ENCODE results near the gene TACR1. TPM values are rescaled to one million over a fixed set of nuclear protein-coding genes. Genes with fewer than 3 reads are reported as not detected.

The TACR1 gene
- total and polyA plus RNA-seq, 5 experiments from 2014 or later: 0.14 TPM; not detected in 4

DNA sequence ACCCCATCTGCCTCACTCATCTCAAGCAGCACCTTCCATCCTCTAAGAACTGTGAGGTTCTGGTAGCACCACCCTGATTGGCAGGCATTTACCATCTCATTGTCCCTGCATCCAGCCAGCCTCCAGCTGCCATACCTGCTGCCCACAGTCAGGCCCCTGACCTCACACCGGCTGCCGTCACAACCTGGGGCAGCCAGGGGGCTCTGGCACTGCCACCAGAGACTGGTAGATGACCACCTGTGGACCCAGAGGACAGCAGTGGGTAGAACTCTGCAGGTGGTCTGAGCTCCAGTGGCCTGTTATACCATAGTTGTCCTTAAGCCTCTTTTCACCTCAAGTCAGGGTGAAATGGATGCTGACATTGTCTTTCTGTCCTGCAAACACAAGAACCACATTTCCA lies 171.4 kb downstream of the TACR1 start:
- Mint-ChIP-seq H3K27me3 (no peaks in the 10 kb centered on the region), H3K4me3 (no peak overlapping the region), H3K36me3 (peaks cover 0 to 2% (median 0%) of the 10 kb centered on the region in 3 donors), H3K27ac (no peak overlapping the region), H3K9me3 (no peaks in the 10 kb centered on the region), H3K4me1 (peaks cover 0 to 5% (median 2%) of the 10 kb centered on the region in 4 donors)
- POLR2A ChIA-PET: no interaction called here
- ATAC-seq (no peak), DNase-seq (no peak)

DNA sequence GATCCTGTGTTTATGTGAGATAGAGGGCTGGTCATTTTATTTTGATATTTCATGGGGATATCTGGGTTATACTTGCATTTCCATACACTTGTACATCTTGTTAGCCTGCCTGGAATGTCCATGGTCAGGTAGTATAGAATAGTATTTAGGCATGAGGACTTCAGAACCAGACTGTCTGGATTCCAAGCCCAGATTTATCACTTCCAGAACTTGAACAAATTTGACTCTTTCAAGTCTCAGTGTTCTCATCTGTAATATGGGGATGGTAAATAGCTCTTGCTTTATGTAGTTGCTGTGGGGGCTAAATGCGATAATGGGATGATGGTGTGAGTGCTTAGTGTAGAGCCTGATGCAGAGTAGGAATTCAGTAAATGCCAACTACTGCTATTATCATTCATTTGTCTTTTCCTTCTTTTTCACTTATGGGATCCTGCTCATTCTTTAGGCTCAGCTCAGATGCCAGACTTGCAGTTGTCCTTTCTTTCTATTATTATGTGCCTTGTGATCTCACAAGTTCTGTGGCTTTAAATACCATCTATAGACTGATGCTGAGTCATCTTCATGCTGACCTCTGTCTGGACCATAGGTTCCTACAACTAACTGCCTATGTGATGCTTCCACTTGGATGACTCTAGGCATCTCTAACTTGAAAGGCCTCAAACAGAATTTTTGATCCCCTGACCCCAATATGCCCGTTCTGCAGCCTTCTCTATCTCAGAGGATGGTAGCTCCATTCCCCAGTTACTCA lies 173.5 kb downstream of the TACR1 start:
- DNase-seq (no peak), ATAC-seq (no peak)
- Mint-ChIP-seq H3K27me3 (no peaks in the 10 kb centered on the region), H3K4me1 (peaks cover 0 to 3% (median 0%) of the 10 kb centered on the region in 4 donors), H3K36me3 (peaks cover 0 to 2% (median 0%) of the 10 kb centered on the region in 3 donors), H3K4me3 (no peak overlapping the region), H3K9me3 (no peaks in the 10 kb centered on the region), H3K27ac (no peak overlapping the region)
- POLR2A ChIA-PET: no interaction called here

DNA sequence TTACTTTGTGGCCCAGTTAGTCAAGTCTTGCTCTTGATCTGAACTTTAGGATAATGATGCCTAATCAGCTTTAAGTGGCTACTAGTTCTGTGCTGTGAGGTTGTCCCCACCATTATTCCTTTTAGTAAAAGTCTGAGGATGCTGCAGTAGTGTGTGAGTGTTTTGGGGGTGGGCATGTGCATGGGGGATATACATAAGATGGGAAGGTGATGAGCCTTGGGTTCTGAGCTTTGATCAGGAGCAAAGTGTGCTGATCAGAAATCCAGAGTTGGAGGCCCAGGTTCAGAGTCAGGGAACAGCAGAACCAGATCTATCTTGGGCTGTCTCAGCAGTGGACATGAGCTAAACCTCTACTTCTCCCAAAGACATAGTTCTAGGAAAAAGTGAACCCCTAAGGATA lies 174.1 kb downstream of the TACR1 start:
- no peak for ATAC-seq
- no peak overlapping the region for H3K27ac Mint-ChIP-seq
- no peaks in the 10 kb centered on the region for H3K9me3 Mint-ChIP-seq
- peaks cover 0 to 2% (median 0%) of the 10 kb centered on the region in 3 donors for H3K36me3 Mint-ChIP-seq
- POLR2A ChIA-PET: no interaction called here
- H3K27me3 Mint-ChIP-seq: no peaks in the 10 kb centered on the region
- DNase-seq: no peak
- H3K4me3 Mint-ChIP-seq: no peak overlapping the region
- H3K4me1 Mint-ChIP-seq: peaks cover 0 to 3% (median 0%) of the 10 kb centered on the region in 4 donors

DNA sequence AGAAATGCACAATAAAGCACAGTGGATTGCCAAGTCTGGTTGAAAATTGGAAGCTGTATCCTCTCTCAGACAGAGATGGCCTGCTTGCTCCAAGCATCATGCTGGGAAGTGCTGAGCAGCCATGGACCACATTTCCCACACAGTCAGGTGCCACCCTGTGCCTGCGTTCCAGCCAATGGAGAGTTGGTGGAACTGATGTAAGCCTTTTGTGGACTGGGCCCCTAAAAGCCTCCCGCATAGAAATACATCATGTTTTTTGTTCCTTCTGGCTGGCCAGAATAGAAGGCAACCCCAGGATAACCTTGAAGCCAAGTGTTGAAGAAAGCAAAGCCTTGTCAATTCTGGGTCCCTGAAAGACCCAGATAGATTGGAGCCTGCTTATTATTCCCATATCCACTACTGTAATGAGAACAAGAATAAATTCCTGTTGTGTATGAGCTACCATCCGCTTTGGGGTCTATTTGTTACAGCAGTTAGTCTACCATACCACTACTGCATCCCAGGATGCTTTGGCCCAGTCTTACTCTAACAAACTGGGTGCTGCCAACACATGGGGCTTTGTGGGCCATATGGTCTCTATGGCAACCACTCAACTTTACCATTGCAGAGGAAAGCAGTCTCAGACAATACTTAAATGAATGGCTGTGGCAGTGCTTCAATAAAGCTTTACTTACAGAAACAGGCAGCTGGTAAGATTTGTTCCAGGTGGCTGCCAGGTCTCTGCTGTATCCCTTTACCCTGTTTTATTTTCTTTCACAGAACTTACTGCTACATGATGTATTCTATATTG lies 175.5 kb downstream of the TACR1 start:
- H3K36me3 Mint-ChIP-seq: peaks cover 0 to 2% (median 0%) of the 10 kb centered on the region in 3 donors
- POLR2A ChIA-PET: no interaction called here
- H3K27me3 Mint-ChIP-seq: no peaks in the 10 kb centered on the region
- no peaks in the 10 kb centered on the region for H3K9me3 Mint-ChIP-seq
- ATAC-seq (no peak), DNase-seq (no peak)
- no peak overlapping the region for H3K27ac Mint-ChIP-seq
- no peak overlapping the region for H3K4me3 Mint-ChIP-seq
- peaks cover 0 to 3% (median 0%) of the 10 kb centered on the region in 4 donors for H3K4me1 Mint-ChIP-seq

DNA sequence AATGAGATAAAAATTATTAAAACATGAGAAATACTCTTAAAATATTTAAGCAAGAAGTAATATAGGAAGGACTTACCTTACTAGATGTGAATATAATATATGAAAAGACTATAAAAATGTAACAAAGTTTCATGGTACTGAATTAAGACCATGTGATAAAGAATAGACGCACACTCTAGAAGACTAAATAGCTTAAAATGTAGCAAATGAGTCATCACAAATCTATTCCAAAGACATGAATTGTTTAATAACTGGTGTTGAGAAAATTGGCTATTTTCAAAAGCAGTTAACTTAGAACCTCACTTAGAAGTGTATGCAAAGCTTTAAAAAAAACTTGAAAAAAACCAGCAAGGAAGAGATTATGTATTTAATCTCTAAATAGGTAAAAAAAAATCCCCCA lies 176.8 kb downstream of the TACR1 start:
- Mint-ChIP-seq H3K4me1 (peaks cover 0 to 3% (median 0%) of the 10 kb centered on the region in 4 donors), H3K9me3 (peaks cover 0 to 5% (median 0%) of the 10 kb centered on the region in 9 donors), H3K4me3 (no peak overlapping the region), H3K27me3 (no peaks in the 10 kb centered on the region), H3K36me3 (peaks cover 0 to 2% (median 0%) of the 10 kb centered on the region in 3 donors), H3K27ac (no peak overlapping the region)
- POLR2A ChIA-PET: no interaction called here
- DNase-seq (no peak), ATAC-seq (no peak)

DNA sequence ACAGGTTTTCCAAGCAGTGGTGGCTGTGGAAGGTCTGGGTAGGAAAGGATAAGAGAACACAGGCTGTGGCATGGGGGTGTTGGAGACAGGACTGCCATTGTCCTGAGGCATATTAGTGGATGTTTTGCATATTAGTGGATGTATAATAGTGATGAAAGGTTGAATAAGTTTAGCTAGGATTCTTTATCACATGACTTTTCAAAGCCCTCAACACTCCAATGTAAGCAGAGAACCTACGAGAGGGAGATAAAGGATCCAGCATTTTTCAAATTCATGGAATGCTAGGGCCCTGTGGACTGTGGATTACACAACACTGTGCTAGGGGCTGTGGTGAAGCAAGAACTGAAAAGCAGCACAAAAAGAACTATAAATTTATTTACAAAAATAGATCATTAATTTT lies 177.6 kb downstream of the TACR1 start:
- H3K9me3 Mint-ChIP-seq: peaks cover 0 to 5% (median 0%) of the 10 kb centered on the region in 9 donors
- ATAC-seq: no peak

DNA sequence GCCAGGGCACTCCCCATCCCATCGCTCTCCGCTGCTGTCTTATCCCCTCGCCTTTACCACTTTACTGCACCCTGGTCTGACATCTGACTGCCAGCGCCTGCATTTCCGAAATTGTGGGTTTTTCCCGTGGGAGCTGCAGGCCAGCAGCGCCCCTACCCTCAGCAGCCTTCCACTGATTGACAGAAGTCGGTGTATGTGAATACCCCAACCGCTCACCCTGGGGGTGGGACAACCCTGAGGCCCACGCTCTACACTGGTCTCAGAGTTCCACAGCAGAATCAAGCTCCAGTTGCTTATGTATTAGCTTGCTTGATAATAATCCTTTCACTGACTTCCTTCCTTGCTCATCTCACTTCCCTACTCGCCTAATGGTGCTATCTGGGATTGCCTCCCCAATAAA lies 178.8 kb downstream of the TACR1 start:
- no peak overlapping the region for H3K4me3 Mint-ChIP-seq
- H3K4me1 Mint-ChIP-seq: no peaks in the 10 kb centered on the region
- no peaks in the 10 kb centered on the region for H3K36me3 Mint-ChIP-seq
- H3K27ac Mint-ChIP-seq: no peak overlapping the region
- peaks cover 0 to 5% (median 0%) of the 10 kb centered on the region in 9 donors for H3K9me3 Mint-ChIP-seq
- DNase-seq (no peak), ATAC-seq (no peak)
- POLR2A ChIA-PET: no interaction called here
- H3K27me3 Mint-ChIP-seq: no peaks in the 10 kb centered on the region

More for the DNA sequence above, 177.6 kb downstream of the TACR1 start:
- Mint-ChIP-seq H3K36me3 (peaks cover 0 to 2% (median 0%) of the 10 kb centered on the region in 3 donors), H3K27me3 (no peaks in the 10 kb centered on the region), H3K4me3 (no peak overlapping the region), H3K27ac (no peak overlapping the region), H3K4me1 (peaks cover 0 to 3% (median 0%) of the 10 kb centered on the region in 4 donors)
- POLR2A ChIA-PET: no interaction called here
- no peak for DNase-seq

DNA sequence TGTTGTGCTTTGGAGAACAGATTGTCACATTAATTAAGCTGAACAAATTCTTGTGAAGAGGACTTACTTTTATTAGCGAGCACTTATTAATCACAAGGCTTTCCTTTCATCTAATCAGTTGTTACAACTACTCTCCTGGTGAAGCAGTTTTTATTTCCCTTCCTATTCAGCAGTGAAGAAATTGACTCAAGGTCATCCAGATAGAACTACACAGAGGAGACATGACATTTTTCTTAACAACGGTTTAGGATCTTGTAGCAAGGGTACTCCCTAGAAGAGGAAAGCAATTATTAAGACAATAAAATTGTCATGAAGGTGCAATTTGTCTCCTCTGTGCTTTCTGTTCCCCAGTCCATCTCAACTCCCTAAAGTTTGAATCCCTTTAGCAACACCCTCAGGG lies 179.5 kb downstream of the TACR1 start:
- H3K9me3 Mint-ChIP-seq: peaks cover 0 to 9% (median 0%) of the 10 kb centered on the region in 9 donors
- DNase-seq (no peak), ATAC-seq (no peak)
- no peaks in the 10 kb centered on the region for H3K4me1 Mint-ChIP-seq
- H3K27ac Mint-ChIP-seq: no peak overlapping the region
- no peaks in the 10 kb centered on the region for H3K27me3 Mint-ChIP-seq
- POLR2A ChIA-PET: no interaction called here
- no peak overlapping the region for H3K4me3 Mint-ChIP-seq
- peaks cover 0 to 3% (median under 1%) of the 10 kb centered on the region in 3 donors for H3K36me3 Mint-ChIP-seq

DNA sequence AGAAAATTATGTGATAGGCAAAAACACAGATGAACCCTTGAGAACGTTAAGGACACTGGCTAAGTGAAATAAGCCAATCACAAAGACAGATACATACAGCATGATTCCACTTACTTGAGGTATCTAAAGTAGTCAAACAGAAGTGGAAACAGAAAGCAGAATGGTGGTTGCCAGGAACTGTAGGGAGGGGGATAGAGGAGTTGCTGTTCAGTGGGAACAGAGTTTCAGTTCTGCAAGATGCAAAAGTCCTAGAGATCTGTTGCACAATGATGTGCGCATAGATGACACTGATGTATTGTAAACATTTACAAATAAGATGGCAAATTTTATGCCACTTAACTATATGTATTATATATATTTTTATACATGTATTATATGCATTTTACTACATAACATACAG lies 181.2 kb downstream of the TACR1 start:
- Mint-ChIP-seq H3K4me3 (no peak overlapping the region), H3K9me3 (peaks cover 0 to 24% (median 3%) of the 10 kb centered on the region in 9 donors), H3K4me1 (no peaks in the 10 kb centered on the region), H3K27me3 (no peaks in the 10 kb centered on the region), H3K27ac (no peak overlapping the region), H3K36me3 (peaks cover 0 to 18% (median 7%) of the 10 kb centered on the region in 3 donors)
- ATAC-seq: no peak
- POLR2A ChIA-PET: no interaction called here
- DNase-seq: no peak

DNA sequence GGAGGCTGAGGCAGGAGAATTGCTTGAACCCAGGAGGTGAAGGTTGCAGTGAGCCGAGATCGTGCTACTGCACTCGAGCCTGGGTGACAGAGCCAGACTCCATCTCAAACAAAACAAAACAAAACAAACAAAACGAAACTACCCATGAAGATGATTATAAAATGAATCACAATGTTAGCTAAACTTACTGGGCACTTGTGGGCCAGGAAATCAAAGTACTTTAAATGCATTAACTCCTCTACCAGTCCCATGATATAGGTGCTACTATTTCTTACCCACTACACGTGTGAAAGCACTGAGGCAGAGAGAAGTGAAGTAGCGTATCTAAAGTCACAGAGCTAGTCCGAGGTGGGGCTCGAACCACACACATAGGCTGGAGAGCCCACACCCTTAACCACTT lies 187.2 kb downstream of the TACR1 start:
- ATAC-seq: no peak
- DNase-seq: no peak
- H3K4me1 Mint-ChIP-seq: peaks cover 0 to 3% (median 0%) of the 10 kb centered on the region in 4 donors
- no peak overlapping the region for H3K27ac Mint-ChIP-seq
- H3K4me3 Mint-ChIP-seq: no peak overlapping the region
- H3K27me3 Mint-ChIP-seq: no peaks in the 10 kb centered on the region
- POLR2A ChIA-PET: no interaction called here
- H3K9me3 Mint-ChIP-seq: peaks cover 0 to 30% (median 0%) of the 10 kb centered on the region in 9 donors
- H3K36me3 Mint-ChIP-seq: peaks cover 10 to 35% (median 23%) of the 10 kb centered on the region in 3 donors

DNA sequence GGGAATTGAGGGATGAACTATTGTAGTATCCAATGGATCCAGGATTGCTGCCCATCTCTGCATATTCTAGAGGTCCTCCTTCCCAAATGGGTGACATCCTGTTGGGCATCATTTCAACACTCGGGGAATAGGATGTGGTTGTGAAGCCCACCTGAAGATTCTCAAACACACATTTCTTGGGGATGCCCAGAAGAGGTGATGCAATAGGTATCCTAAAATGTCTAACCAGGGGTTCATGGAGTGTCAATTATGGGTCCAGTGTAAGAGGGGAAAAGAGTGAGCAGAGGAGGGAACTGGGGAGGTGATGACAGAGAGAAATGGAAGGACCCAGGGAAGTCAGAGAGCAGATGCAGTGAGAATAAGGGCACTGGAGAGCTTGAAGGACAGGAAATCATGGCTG lies 188.7 kb downstream of the TACR1 start:
- no peaks in the 10 kb centered on the region for H3K27me3 Mint-ChIP-seq
- POLR2A ChIA-PET: no interaction called here
- no peak overlapping the region for H3K4me3 Mint-ChIP-seq
- H3K27ac Mint-ChIP-seq: peak overlapping the region in 1 of 10 donors; percentile 18
- peaks cover 0 to 5% (median 0%) of the 10 kb centered on the region in 4 donors for H3K4me1 Mint-ChIP-seq
- H3K36me3 Mint-ChIP-seq: peaks cover 18 to 42% (median 31%) of the 10 kb centered on the region in 3 donors
- H3K9me3 Mint-ChIP-seq: peaks cover 0 to 26% (median 4%) of the 10 kb centered on the region in 9 donors
- ATAC-seq (no peak), DNase-seq (no peak)

DNA sequence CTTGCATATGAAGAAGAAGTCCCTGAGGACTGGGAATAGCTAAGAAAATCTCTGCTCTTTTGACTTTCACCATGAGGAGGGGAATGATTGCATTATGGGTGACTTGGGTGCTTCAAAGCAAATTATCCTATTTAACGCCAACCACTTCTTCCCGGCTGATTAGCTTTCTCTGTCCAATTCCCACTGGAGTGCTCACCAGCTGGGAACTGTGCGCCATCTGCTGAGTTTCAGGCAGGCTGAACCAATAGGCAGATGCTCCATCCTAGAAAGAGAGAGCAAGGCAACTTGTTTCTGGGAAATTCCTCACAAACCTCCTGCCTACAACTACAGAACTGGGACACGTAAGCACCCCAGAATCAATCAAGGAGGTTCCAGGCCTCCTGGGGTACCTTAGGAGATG lies 191.5 kb downstream of the TACR1 start:
- POLR2A ChIA-PET: no interaction called here
- DNase-seq: no peak
- H3K27ac Mint-ChIP-seq: no peak overlapping the region
- no peak overlapping the region for H3K4me3 Mint-ChIP-seq
- no peak for ATAC-seq
- H3K4me1 Mint-ChIP-seq: peaks cover 0 to 5% (median 0%) of the 10 kb centered on the region in 4 donors
- H3K36me3 Mint-ChIP-seq: peaks cover 21 to 30% (median 27%) of the 10 kb centered on the region in 3 donors
- H3K9me3 Mint-ChIP-seq: peaks cover 0 to 6% (median 0%) of the 10 kb centered on the region in 9 donors
- H3K27me3 Mint-ChIP-seq: no peaks in the 10 kb centered on the region

DNA sequence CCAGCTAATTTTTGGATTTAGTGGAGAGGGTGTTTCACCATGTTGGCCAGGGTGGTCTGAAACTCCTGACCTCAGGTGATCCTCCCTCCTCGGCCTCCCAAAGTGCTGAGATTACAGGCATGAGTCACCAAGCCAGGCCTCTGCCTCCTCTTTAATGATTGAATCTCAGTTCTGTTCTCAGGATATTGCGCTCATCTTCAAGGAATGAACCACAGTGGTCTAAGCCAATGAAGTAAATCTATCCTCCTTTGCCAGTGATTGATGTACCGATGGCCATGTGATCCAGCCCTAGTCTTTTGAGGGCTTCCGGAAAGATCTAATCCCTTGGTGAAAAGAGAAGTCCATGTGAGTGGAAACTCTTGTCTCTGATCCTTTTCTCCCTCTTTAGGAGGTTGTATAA lies 192.3 kb downstream of the TACR1 start:
- Mint-ChIP-seq H3K4me1 (peaks cover 0 to 4% (median 0%) of the 10 kb centered on the region in 4 donors), H3K27ac (no peak overlapping the region), H3K27me3 (no peaks in the 10 kb centered on the region), H3K9me3 (peaks cover 0 to 6% (median 0%) of the 10 kb centered on the region in 9 donors), H3K36me3 (peaks cover 21 to 30% (median 22%) of the 10 kb centered on the region in 3 donors), H3K4me3 (no peak overlapping the region)
- DNase-seq (no peak), ATAC-seq (no peak)
- POLR2A ChIA-PET: no interaction called here

All from naive thymus-derived CD8-positive, alpha-beta T cell (primary cell).